Stomach (tissue), 4 donors: ENCODE results near the gene FLRT2.

ENCODE experiments used
- POLR2A ChIP-seq, 4 donors: fragments of 450-650 bp; IDR thresholded peaks; one replicate each; pipeline ENCODE4 v1.6.1; 2016; ENCODE audit warnings: antibody characterized with exemption in 4 of 4, control low read depth in 2 of 4, mild to moderate bottlenecking in 1 of 4, moderate library complexity in 1 of 4
- TF ChIP-seq, protein P1 (sequence below), 7 experiments: fragments of 450-650 bp in 4 of 7; fragments of 200-600 bp in 3 of 7; sonication (generic) in 3 of 7; IDR thresholded peaks; one replicate each; pipeline ENCODE4 v1.5.1; 2016 to 2019; ENCODE audit warnings: antibody characterized with exemption in 7 of 7, control low read depth in 2 of 7, mild to moderate bottlenecking in 1 of 7

GRCh38 chr14:85595981-85596380, 66.0 kb downstream of the FLRT2 start:
- no peak for TF ChIP-seq POLR2A (IDR thresholded peaks at IDR 0.05)
- TF ChIP-seq, protein P1, sequence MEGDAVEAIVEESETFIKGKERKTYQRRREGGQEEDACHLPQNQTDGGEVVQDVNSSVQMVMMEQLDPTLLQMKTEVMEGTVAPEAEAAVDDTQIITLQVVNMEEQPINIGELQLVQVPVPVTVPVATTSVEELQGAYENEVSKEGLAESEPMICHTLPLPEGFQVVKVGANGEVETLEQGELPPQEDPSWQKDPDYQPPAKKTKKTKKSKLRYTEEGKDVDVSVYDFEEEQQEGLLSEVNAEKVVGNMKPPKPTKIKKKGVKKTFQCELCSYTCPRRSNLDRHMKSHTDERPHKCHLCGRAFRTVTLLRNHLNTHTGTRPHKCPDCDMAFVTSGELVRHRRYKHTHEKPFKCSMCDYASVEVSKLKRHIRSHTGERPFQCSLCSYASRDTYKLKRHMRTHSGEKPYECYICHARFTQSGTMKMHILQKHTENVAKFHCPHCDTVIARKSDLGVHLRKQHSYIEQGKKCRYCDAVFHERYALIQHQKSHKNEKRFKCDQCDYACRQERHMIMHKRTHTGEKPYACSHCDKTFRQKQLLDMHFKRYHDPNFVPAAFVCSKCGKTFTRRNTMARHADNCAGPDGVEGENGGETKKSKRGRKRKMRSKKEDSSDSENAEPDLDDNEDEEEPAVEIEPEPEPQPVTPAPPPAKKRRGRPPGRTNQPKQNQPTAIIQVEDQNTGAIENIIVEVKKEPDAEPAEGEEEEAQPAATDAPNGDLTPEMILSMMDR (IDR thresholded peaks at IDR 0.05): no peak
